ENCODE measurements around the gene C10orf105. TPM values are rescaled to one million over a fixed set of nuclear protein-coding genes. Genes with fewer than 3 reads are reported as not detected.
A peak's percentile ranks its signal among the peaks of the same experiment; 100 is the strongest.

C10orf105 gene
- total RNA-seq, 1 donor from 2014 or later, result not detected

GRCh38 chr10:71727105-71727737 lies 7.6 kb upstream of the C10orf105 start:
- no peaks in the 10 kb centered on the region for H3K27me3 Mint-ChIP-seq
- DNase-seq (no peak), ATAC-seq (ENCODE audit: low read depth) (peak; percentile 72)
- ChIA-PET POLR2A (interaction anchor here (0.7 to 6.3 kb wide), 12 partner anchors 10 to 109 kb away, joined by 3 to 79 read pairs (median 4); partner anchors contain the start of gene VSIR), CTCF (interaction anchor here (0.8 to 3.9 kb wide), 7 partner anchors 16 to 84 kb away, joined by 3 to 26 read pairs (median 4); partner anchors contain the start of gene VSIR)
- H3K4me1 Mint-ChIP-seq, result peaks cover 46% of the 10 kb centered on the region
- H3K36me3 Mint-ChIP-seq (ENCODE audit: low read depth), result no peaks in the 10 kb centered on the region
- H3K4me3 Mint-ChIP-seq, result peak overlapping the region; percentile 64
- no peak for TF ChIP-seq CTCF (IDR thresholded peaks at IDR 0.05)
- intact Hi-C loops (cut with micrococcal nuclease), result loop anchor here (1.0 to 2.0 kb wide), 5 partner anchors 14 to 170 kb away; partner anchors contain the start of gene VSIR
- no peaks in the 10 kb centered on the region for H3K9me3 Mint-ChIP-seq
- peak overlapping the region; percentile 91 for H3K27ac Mint-ChIP-seq

GRCh38 chr10:71726580-71727104 lies 7.1 kb upstream of the C10orf105 start:
- H3K9me3 Mint-ChIP-seq, result no peaks in the 10 kb centered on the region
- H3K27me3 Mint-ChIP-seq, result no peaks in the 10 kb centered on the region
- peaks cover 46% of the 10 kb centered on the region for H3K4me1 Mint-ChIP-seq
- ChIA-PET POLR2A (interaction anchor here (0.8 to 6.3 kb wide), 7 partner anchors 22 to 109 kb away, joined by 3 to 79 read pairs (median 4); partner anchors contain the start of gene VSIR), CTCF (interaction anchor here (0.8 to 3.9 kb wide), 7 partner anchors 15 to 170 kb away, joined by 3 to 26 read pairs (median 4); partner anchors contain the start of gene VSIR)
- intact Hi-C loops (cut with micrococcal nuclease), result loop anchor here (1.0 to 2.0 kb wide), 6 partner anchors 14 to 170 kb away; partner anchors contain the start of gene VSIR
- DNase-seq (no peak), ATAC-seq (ENCODE audit: low read depth) (no peak)
- no peak for TF ChIP-seq CTCF (IDR thresholded peaks at IDR 0.05)
- H3K36me3 Mint-ChIP-seq (ENCODE audit: low read depth), result no peaks in the 10 kb centered on the region
- H3K4me3 Mint-ChIP-seq, result no peak overlapping the region
- peak overlapping the region; percentile 91 for H3K27ac Mint-ChIP-seq

GRCh38 chr10:71725998-71726579 lies 6.5 kb upstream of the C10orf105 start:
- CTCF ChIA-PET, result interaction anchor here (0.8 to 3.9 kb wide), 6 partner anchors 14 to 170 kb away, joined by 3 to 26 read pairs (median 4); partner anchors contain the start of gene VSIR
- DNase-seq (no peak), ATAC-seq (ENCODE audit: low read depth) (no peak)
- no peak for TF ChIP-seq CTCF (IDR thresholded peaks at IDR 0.05)
- H3K36me3 Mint-ChIP-seq (ENCODE audit: low read depth), result no peaks in the 10 kb centered on the region
- no peak overlapping the region for H3K4me3 Mint-ChIP-seq
- peaks cover 46% of the 10 kb centered on the region for H3K4me1 Mint-ChIP-seq
- H3K27me3 Mint-ChIP-seq, result no peaks in the 10 kb centered on the region
- POLR2A ChIA-PET, result interaction anchor here (0.8 to 6.3 kb wide), 3 partner anchors 22 to 44 kb away, joined by 3 to 79 read pairs (median 9); partner anchors contain the start of gene VSIR
- intact Hi-C loops (cut with micrococcal nuclease), result loop anchor here (1.0 to 2.0 kb wide), 3 partner anchors 13 to 171 kb away; no protein-coding TSS in a partner anchor
- no peak overlapping the region for H3K27ac Mint-ChIP-seq
- no peaks in the 10 kb centered on the region for H3K9me3 Mint-ChIP-seq

GRCh38 chr10:71725249-71725648 lies 5.7 kb upstream of the C10orf105 start:
- no peak for TF ChIP-seq CTCF (IDR thresholded peaks at IDR 0.05)
- no peaks in the 10 kb centered on the region for H3K9me3 Mint-ChIP-seq
- H3K27ac Mint-ChIP-seq, result no peak overlapping the region
- DNase-seq (no peak), ATAC-seq (ENCODE audit: low read depth) (no peak)
- H3K4me1 Mint-ChIP-seq, result peaks cover 45% of the 10 kb centered on the region
- ChIA-PET CTCF (interaction anchor here (0.9 to 3.9 kb wide), 2 partner anchors 23 to 49 kb away, joined by 3 to 26 read pairs; partner anchors contain the start of gene VSIR), POLR2A (interaction anchor here (1.6 to 6.3 kb wide), 2 partner anchors 23 to 45 kb away, joined by 5 to 79 read pairs; partner anchors contain the start of gene VSIR)
- no peak overlapping the region for H3K4me3 Mint-ChIP-seq
- intact Hi-C loops (cut with micrococcal nuclease), result no loop called here
- H3K36me3 Mint-ChIP-seq (ENCODE audit: low read depth), result no peaks in the 10 kb centered on the region
- H3K27me3 Mint-ChIP-seq, result no peaks in the 10 kb centered on the region
